OCI-LY3 (cell line): Measurements from ENCODE around the gene TRDN.

Experiments used
- H2AFZ ChIP-seq: fragments of 200-600, 300-600 bp; shearing (Covaris generic); 2 replicates; pipeline ENCODE4 v1.6.0; 2014; ENCODE audit warnings: antibody characterized with exemption, low read depth, low read length
- H3K27ac ChIP-seq: fragments of 200-600, 300-600 bp; sonication (generic); 2 replicates; pipeline ENCODE4 v1.5.1; 2014; ENCODE audit warnings: mild to moderate bottlenecking, low read length, moderate library complexity, mixed read lengths
- H3K27me3 ChIP-seq: fragments of 200-600, 300-600 bp; sonication (generic); 2 replicates; pipeline ENCODE4 v1.6.1; 2014; ENCODE audit warnings: low read depth, low read length, mixed read lengths
- H3K36me3 ChIP-seq: fragments of 200-600, 300-600 bp; sonication (generic); replicated peaks from 2 replicates; pipeline ENCODE3; 2014; ENCODE audit warnings: low read depth, low read length, mixed read lengths
- H3K4me1 ChIP-seq: fragments of 300-600, 200-600 bp; sonication (generic); 2 replicates; pipeline ENCODE4 v1.6.1; 2014; ENCODE audit warnings: low read length, mixed read lengths
- H3K4me2 ChIP-seq: fragments of 200-600, 300-600 bp; sonication (generic); 2 replicates; pipeline ENCODE4 v1.6.1; 2014; ENCODE audit warnings: low read length, mixed read lengths
- H3K4me3 ChIP-seq: fragments of 300-600, 200-600 bp; sonication (generic); 2 replicates; pipeline ENCODE4 v1.5.1; 2014; ENCODE audit warnings: antibody characterized with exemption, mild to moderate bottlenecking, low read length, moderate library complexity
- H3K79me2 ChIP-seq: fragments of 300-600, 200-600 bp; shearing (Covaris generic); 2 replicates; pipeline ENCODE4 v1.6.1; 2014; ENCODE audit warnings: mild to moderate bottlenecking, low read length, mixed read lengths
- H3K9ac ChIP-seq: fragments of 300-600, 200-600 bp; shearing (Covaris generic); 2 replicates; pipeline ENCODE4 v1.6.0; 2014; ENCODE audit warnings: mild to moderate bottlenecking, low read length, moderate library complexity
- H3K9me3 ChIP-seq: fragments of 200-600, 300-600 bp; shearing (Covaris generic); 2 replicates; pipeline ENCODE4 v1.6.1; 2014; ENCODE audit warnings: low read length, mixed read lengths; ENCODE audit not compliant: insufficient read depth
- H4K20me1 ChIP-seq: fragments of 200-600, 300-600 bp; sonication (generic); 2 replicates; pipeline ENCODE4 v1.6.1; 2016; ENCODE audit warnings: low read length, mixed read lengths; ENCODE audit not compliant: insufficient read depth
- EZH2phosphoT487 ChIP-seq: fragments of 200-600 bp; shearing (Covaris generic); IDR thresholded peaks from 2 replicates; pipeline ENCODE4 v1.6.1; 2018; ENCODE audit warnings: antibody characterized with exemption, mixed run types, low read depth
- TF ChIP-seq, protein P1 (sequence below): fragments of 200-600, 300-600 bp; sonication (generic); IDR thresholded peaks from 2 replicates; pipeline ENCODE4 v1.5.1; 2014; ENCODE audit warnings: antibody characterized with exemption, low read length, low read depth

The TRDN gene

DNA sequence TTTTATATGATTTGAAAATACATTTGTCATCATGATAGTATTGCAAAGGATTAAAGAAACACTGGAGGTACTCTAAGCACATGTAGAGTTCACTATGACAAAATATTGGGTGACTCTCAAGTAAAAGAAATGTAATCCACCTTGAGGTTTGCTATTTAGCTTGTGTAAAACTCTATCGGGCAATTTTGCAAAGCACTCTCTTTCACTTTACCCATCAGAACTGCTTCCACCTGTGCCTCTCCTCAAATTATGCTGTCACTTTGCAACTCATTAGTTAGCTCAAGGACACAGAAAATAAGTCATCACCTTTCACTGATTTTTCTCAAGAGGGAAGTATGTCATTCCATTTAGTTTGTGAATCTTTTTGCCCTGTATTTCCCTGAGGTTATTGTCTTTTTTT lies 14.0 kb downstream of the TRDN start:
- no peak overlapping the region for H3K4me3 ChIP-seq
- H3K9me3 ChIP-seq = no peaks in the 10 kb centered on the region
- no peak overlapping the region for H3K27ac ChIP-seq
- TF ChIP-seq EZH2phosphoT487 = no peak
- TF ChIP-seq, protein P1, sequence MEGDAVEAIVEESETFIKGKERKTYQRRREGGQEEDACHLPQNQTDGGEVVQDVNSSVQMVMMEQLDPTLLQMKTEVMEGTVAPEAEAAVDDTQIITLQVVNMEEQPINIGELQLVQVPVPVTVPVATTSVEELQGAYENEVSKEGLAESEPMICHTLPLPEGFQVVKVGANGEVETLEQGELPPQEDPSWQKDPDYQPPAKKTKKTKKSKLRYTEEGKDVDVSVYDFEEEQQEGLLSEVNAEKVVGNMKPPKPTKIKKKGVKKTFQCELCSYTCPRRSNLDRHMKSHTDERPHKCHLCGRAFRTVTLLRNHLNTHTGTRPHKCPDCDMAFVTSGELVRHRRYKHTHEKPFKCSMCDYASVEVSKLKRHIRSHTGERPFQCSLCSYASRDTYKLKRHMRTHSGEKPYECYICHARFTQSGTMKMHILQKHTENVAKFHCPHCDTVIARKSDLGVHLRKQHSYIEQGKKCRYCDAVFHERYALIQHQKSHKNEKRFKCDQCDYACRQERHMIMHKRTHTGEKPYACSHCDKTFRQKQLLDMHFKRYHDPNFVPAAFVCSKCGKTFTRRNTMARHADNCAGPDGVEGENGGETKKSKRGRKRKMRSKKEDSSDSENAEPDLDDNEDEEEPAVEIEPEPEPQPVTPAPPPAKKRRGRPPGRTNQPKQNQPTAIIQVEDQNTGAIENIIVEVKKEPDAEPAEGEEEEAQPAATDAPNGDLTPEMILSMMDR = no peak
- H3K4me2 ChIP-seq = no peak overlapping the region
- H3K27me3 ChIP-seq = no peaks in the 10 kb centered on the region
- no peaks in the 10 kb centered on the region for H3K79me2 ChIP-seq
- no peaks in the 10 kb centered on the region for H3K36me3 ChIP-seq
- H2AFZ ChIP-seq = no peak overlapping the region
- H3K4me1 ChIP-seq = no peaks in the 10 kb centered on the region
- no peaks in the 10 kb centered on the region for H4K20me1 ChIP-seq
- H3K9ac ChIP-seq = no peak overlapping the region

DNA sequence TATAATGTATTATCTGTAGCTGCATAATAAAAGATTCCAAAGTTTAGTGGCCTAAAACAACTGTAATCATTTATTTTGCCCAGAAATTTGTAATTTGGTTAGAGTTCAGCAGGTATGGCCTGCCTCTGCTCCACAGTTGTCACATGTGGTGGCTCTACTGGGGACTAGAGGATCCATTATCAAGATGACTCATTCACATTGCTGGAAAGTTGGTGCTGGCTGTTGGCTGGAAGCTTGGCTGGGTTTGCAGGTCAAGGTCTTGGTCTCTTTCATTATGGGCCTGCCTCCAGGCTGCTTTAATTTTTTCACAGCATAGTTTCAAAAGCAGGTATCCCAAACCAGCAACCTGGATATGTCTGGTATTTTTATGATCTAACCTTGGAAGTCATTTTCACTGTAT lies 17.6 kb downstream of the TRDN start:
- Histone ChIP-seq H3K4me2 (no peak overlapping the region), H2AFZ (no peak overlapping the region), H3K79me2 (no peaks in the 10 kb centered on the region), H3K27ac (no peak overlapping the region), H3K4me3 (no peak overlapping the region), H3K9ac (no peak overlapping the region), H4K20me1 (no peaks in the 10 kb centered on the region), H3K36me3 (no peaks in the 10 kb centered on the region), H3K4me1 (no peaks in the 10 kb centered on the region), H3K9me3 (no peaks in the 10 kb centered on the region), H3K27me3 (no peaks in the 10 kb centered on the region)
- TF ChIP-seq, protein P1 = no peak
- TF ChIP-seq EZH2phosphoT487 = no peak

DNA sequence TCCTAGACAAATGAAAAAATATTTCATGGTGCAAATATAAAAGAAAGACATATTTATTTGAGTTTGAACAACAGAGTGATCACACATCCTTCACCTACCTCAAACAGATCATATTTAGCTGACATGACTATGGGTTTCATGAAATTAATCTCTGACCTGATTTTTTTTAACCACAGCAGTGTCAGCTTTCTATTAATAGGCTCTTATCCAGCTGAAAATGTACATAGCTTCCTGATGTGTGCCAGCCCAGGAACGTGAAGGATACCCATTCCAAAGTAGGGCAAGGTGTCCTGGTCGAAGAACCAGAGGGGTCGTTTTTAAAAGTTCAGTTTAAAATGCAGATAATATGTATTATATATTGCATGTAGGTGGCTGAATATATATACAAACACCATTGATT lies 19.8 kb downstream of the TRDN start:
- no peak overlapping the region for H3K27ac ChIP-seq
- no peaks in the 10 kb centered on the region for H3K4me1 ChIP-seq
- no peaks in the 10 kb centered on the region for H3K79me2 ChIP-seq
- no peaks in the 10 kb centered on the region for H3K9me3 ChIP-seq
- no peak for TF ChIP-seq EZH2phosphoT487
- TF ChIP-seq, protein P1 = no peak
- H3K27me3 ChIP-seq = no peaks in the 10 kb centered on the region
- H2AFZ ChIP-seq = no peak overlapping the region
- no peaks in the 10 kb centered on the region for H3K36me3 ChIP-seq
- H3K9ac ChIP-seq = no peak overlapping the region
- H4K20me1 ChIP-seq = no peaks in the 10 kb centered on the region
- H3K4me3 ChIP-seq = no peak overlapping the region
- H3K4me2 ChIP-seq = no peak overlapping the region

DNA sequence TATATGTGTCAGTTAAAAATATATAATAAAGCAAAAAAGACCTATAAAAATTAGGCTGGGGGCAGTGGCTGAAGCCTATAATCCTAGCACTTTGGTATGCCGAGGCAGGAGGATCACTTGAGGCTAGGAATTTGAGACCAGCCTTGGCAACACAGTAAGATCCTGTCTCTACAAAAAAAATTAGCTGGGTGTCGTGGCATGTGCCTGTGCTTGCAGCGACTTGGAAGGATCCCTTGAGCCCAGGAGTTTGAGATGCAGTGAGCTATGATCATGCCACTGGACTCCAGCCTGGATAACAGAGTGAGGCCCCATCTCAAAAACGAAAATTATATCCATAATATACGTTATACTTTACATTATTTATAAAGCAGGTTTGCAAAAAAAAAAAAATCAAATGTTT lies 20.7 kb downstream of the TRDN start:
- no peaks in the 10 kb centered on the region for H3K9me3 ChIP-seq
- H4K20me1 ChIP-seq = no peaks in the 10 kb centered on the region
- H3K4me3 ChIP-seq = no peak overlapping the region
- no peaks in the 10 kb centered on the region for H3K79me2 ChIP-seq
- H3K36me3 ChIP-seq = no peaks in the 10 kb centered on the region
- no peak for TF ChIP-seq EZH2phosphoT487
- TF ChIP-seq, protein P1 = no peak
- H3K27ac ChIP-seq = no peak overlapping the region
- H3K9ac ChIP-seq = no peak overlapping the region
- H3K27me3 ChIP-seq = no peaks in the 10 kb centered on the region
- H2AFZ ChIP-seq = no peak overlapping the region
- H3K4me1 ChIP-seq = no peaks in the 10 kb centered on the region
- H3K4me2 ChIP-seq = no peak overlapping the region
